ENCODE results near the gene PITRM1.

The PITRM1 gene

DNA sequence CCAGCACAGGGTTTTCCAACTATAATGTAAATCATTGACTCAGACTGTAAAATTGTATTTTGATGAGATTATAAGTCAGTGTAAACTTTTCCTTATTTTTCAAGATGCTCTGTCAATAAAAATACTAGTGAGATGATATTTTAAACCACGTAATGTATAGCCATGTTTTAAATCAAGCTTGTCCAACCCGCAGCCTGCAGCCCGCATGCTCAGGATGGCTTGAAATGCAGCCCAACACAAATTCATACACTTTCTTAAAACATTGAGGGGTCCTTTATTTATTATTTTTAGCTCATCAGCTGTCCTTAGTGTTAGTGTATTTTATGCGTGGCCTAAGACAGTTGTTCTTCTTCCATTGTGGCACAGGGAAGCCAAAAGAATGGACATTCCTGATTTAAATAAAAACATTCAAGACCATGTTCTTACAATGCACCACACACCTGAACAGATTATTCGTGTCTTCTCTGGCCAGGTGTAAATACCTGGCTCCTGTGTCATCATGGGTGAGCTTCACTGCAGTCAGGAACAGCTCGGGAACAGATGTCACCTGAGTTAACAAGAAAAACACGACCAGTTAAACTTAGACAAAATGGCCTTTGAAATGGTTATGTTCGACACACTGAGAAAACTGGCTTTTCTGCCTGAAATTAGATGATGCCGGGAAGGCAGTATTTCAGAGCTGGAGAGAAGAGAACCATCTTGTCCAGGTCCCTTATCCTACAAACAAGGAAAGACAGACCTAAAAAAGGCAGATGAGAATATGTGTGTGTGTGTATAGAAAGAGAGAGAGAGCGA lies 5.9 kb downstream of the PITRM1 start:
- TF ChIP-seq, protein P1, sequence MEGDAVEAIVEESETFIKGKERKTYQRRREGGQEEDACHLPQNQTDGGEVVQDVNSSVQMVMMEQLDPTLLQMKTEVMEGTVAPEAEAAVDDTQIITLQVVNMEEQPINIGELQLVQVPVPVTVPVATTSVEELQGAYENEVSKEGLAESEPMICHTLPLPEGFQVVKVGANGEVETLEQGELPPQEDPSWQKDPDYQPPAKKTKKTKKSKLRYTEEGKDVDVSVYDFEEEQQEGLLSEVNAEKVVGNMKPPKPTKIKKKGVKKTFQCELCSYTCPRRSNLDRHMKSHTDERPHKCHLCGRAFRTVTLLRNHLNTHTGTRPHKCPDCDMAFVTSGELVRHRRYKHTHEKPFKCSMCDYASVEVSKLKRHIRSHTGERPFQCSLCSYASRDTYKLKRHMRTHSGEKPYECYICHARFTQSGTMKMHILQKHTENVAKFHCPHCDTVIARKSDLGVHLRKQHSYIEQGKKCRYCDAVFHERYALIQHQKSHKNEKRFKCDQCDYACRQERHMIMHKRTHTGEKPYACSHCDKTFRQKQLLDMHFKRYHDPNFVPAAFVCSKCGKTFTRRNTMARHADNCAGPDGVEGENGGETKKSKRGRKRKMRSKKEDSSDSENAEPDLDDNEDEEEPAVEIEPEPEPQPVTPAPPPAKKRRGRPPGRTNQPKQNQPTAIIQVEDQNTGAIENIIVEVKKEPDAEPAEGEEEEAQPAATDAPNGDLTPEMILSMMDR (IDR thresholded peaks at IDR 0.05; ENCODE audit: low read depth, low read length, missing control alignments) = no peak
- H3K4me3 ChIP-seq (replicated peaks; ENCODE audit: low read depth, low read length) = no peak overlapping the region
- no peak for DNase-seq (ENCODE audit: extremely low read depth, low read depth)

DNA sequence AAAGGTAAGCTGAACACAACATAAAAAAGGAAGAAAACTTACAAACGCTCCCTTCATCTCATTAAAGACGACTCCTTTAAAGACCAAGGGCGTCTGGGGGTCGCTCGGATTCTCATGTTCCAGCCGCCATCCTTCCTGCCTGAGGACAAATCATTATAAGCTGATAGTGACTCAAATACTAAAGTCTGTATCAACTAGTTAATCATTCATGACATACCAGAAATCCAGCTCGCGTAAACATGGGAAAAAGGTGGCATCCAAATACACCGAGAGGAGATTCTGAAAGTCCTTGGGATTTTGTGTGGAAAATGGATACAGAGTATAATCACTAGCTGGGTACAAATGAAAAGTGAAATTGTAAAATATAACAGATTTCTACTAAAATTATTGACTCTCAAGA lies 7.4 kb downstream of the PITRM1 start:
- H3K4me3 ChIP-seq (replicated peaks; ENCODE audit: low read depth, low read length) = no peak overlapping the region
- TF ChIP-seq, protein P1 (IDR thresholded peaks at IDR 0.05; ENCODE audit: low read depth, low read length, missing control alignments) = no peak
- no peak for DNase-seq (ENCODE audit: extremely low read depth, low read depth)

DNA sequence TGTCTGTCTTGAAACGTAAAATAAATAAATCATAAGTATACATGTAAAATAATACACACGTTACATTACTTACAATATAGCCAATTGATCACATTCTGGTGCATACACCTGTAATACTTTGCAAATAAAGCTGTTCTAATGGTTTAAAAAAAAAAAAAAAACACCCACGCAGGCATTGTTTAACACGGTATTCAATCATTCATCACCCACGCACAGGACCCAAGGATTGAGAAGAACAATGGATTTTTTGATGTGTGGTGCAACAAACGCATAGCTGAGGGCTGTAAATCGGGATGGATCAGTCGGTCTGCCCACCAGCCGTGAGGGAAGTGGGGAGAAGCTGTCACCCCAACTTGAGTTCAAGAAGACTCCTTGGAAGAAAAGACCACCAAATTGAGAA lies 8.7 kb downstream of the PITRM1 start:
- no peak for DNase-seq (ENCODE audit: extremely low read depth, low read depth)
- H3K4me3 ChIP-seq (replicated peaks; ENCODE audit: low read depth, low read length) = no peak overlapping the region
- TF ChIP-seq, protein P1 (IDR thresholded peaks at IDR 0.05; ENCODE audit: low read depth, low read length, missing control alignments) = no peak

DNA sequence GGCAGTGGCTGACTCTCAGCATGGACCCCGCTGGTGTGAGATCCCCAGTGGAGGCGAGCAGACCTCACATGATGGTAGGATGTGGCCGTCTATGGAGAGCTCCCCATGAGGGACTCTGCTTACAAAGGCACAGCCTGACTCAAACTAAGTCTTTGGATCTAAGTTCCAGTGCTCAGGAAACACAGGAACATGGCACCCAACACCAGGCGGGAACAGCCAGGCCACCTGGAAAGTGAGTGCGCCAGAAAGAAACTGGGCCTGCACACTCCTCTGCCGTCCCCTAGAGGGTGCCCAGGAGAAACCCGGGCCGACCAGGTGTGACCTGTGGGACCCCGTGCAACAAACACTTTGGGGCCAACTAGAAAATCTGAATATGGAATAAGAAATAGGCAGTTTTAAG lies 10.0 kb downstream of the PITRM1 start:
- no peak overlapping the region for H3K4me3 ChIP-seq (replicated peaks; ENCODE audit: low read depth, low read length)
- TF ChIP-seq, protein P1 (IDR thresholded peaks at IDR 0.05; ENCODE audit: low read depth, low read length, missing control alignments) = peak; percentile 22
- no peak for DNase-seq (ENCODE audit: extremely low read depth, low read depth)

DNA sequence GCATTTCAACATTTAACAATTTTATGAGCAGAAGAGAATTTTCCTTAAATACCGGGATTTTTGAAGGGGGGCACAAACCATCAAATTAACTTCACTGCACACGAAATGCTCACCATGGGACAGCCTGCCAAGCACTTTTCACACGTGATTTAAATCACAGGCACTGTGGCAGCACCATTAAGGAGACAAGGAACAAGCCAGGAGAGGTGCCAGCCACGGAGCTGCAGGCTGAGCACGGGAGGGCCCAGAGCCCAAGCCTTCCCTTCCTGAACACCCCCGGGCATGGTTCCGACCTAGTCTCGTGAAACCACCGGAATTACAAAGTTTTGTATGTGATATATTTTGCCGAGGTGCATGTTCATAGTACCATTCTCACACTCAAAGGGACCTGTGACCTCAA lies 13.4 kb downstream of the PITRM1 start:
- TF ChIP-seq, protein P1 (IDR thresholded peaks at IDR 0.05; ENCODE audit: low read depth, low read length, missing control alignments) = no peak
- H3K4me3 ChIP-seq (replicated peaks; ENCODE audit: low read depth, low read length) = no peak overlapping the region
- no peak for DNase-seq (ENCODE audit: extremely low read depth, low read depth)

DNA sequence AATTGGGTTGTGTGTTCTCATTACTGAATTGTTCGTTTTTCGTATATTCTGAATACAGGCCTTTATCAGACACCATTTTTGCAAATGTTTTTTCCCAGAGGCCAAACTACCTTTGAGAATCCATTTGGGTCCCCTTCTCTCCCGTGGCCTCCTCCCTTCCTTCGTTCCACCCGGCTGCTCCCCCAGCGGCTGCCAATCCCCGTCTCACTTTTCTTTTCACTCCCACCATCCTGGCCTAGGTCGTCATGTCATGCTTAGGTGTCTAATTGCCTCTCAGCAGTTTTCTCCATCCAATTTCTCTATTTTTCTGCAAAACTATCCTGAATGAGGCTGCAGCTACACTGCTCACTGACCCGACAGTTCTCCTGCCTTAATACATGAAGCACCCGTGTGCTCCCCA lies 17.9 kb downstream of the PITRM1 start:
- no peak overlapping the region for H3K4me3 ChIP-seq (replicated peaks; ENCODE audit: low read depth, low read length)
- TF ChIP-seq, protein P1 (IDR thresholded peaks at IDR 0.05; ENCODE audit: low read depth, low read length, missing control alignments) = no peak
- no peak for DNase-seq (ENCODE audit: extremely low read depth, low read depth)

DNA sequence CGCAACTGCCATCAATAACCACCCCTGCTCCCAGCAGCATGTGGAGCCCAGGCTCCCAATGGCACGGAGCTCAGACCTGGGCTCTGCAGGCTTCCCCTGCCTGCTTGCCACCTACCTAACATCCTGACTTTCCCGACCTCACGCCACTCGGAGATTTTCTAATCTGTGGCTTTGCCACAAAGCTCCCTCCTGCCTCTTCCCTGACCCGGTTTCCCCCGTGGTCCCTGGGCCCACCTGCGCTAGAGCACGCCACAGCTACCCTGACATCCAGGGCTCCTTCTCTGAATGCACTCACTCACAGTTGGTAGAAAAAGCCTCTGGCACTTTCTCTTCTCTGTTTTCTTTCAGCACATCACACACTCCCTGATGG lies 20.0 kb downstream of the PITRM1 start:
- TF ChIP-seq, protein P1 (IDR thresholded peaks at IDR 0.05; ENCODE audit: low read depth, low read length, missing control alignments) = no peak
- DNase-seq (ENCODE audit: extremely low read depth, low read depth) = no peak
- H3K4me3 ChIP-seq (replicated peaks; ENCODE audit: low read depth, low read length) = no peak overlapping the region

All from HFF-Myc (cell line).